Epithelial cell of prostate (primary cell): ENCODE data around the gene THUMPD2.
"Not testable (repeated sequence)": the region's sequence is repeated elsewhere in the genome, so short reads cannot be mapped to it uniquely, and the experiment has no call there.

Experiments used
- DNase-seq: peaks from one replicate; pipeline ENCODE4 v3.0.0-alpha.2; 2011; ENCODE audit warnings: low read depth, low spot score
- H3K27ac ChIP-seq: fragments of 450-650 bp; 2 replicates; pipeline ENCODE4 v1.5.1; 2017; ENCODE audit warnings: mild to moderate bottlenecking

The THUMPD2 gene, protein sequence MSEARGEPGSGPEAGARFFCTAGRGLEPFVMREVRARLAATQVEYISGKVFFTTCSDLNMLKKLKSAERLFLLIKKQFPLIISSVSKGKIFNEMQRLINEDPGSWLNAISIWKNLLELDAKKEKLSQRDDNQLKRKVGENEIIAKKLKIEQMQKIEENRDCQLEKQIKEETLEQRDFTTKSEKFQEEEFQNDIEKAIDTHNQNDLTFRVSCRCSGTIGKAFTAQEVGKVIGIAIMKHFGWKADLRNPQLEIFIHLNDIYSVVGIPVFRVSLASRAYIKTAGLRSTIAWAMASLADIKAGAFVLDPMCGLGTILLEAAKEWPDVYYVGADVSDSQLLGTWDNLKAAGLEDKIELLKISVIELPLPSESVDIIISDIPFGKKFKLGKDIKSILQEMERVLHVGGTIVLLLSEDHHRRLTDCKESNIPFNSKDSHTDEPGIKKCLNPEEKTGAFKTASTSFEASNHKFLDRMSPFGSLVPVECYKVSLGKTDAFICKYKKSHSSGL

GRCh38 chr2:39778775-39779340 lies at the start of gene THUMPD2:
THUMPD2 (minus strand) TSS chr2:39779258; CDS start chr2:39779239, 19 bp downstream.
- DNase-seq, result no peak
- peak within 1 kb of the TSS; percentile 76 for H3K27ac ChIP-seq

- no peak for DNase-seq
- no peak overlapping the region for H3K27ac ChIP-seq
Observed at GRCh38 chr2:39821871-39822270, 42.8 kb upstream of the THUMPD2 start.

GRCh38 chr2:39816845-39817244 lies 37.8 kb upstream of the THUMPD2 start:
- no peak overlapping the region for H3K27ac ChIP-seq
- DNase-seq, result no peak

DNA sequence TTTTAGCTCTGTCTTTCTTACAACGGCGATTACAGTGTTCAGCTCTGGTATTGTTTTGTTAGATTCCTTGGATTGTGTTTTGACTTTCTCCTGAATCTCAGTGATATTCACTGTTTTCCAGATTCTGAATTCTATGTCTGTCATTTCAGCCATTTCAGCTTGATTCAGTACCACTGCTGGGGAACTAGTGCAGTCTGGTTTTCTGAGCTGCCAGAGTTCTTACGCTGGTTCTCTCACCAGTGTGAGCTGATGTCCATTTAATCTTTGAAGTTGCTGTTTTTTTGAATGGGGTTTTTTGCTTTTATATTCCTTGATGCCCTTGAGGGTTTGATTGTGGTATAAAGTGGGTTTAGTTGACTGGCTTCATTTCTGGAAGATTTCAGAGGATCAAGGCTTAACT lies 37.4 kb upstream of the THUMPD2 start:
- no peak overlapping the region for H3K27ac ChIP-seq
- DNase-seq, result no peak

DNA sequence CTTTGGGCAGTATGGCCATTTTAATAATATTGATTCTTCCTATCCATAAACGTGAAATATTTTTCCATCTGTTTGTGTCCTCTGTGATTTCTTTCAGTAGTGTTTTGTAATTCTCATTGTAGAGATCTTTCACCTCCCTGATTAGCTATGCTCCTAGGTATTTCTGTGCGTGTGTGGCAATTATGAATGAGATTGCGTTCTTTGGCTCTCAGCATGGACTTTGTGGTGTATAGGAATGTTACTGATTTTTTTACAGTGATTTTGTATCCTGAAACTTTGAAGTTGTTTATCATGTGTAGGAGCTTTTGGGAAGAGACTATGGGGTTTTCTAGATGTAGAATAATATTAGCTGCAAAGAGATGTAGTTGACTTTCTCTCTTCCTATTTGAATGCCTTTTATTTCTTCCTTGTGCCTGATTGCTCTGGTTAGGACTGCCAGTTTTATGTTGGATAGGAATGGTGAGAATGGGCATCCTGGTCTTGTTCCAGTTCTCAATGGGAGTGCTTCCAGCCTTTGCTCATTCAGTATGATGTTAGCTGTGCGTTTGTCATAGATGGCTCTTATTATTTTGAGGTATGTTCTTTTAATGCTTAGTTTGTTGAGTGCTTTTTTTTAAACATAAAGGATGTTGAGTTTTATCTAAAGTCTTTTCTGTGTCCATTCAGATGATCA lies 27.0 kb upstream of the THUMPD2 start:
- H3K27ac ChIP-seq, result no peak overlapping the region
- no peak for DNase-seq

GRCh38 chr2:39803839-39804238 lies 24.8 kb upstream of the THUMPD2 start:
- no peak for DNase-seq

DNA sequence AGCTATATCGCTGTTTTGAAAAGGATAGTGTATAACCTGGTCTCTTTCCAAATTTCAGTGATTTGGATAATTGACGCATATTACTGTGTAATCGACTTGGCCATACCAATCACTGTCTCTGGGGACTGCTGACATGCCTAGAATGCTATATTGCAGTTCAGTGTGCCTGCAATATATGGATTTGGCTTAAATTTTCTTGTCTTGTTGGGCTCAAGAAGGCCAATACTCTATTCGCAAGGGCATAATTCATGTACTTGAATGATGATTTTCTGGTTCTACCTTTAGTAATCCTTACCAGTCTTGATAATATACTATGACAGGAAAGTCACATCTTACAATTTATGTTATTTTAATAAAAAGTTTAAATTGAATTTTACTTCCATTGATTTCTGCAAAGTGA lies 21.7 kb upstream of the THUMPD2 start:
- H3K27ac ChIP-seq, result no peak overlapping the region
- DNase-seq, result no peak

More at GRCh38 chr2:39803839-39804238, 24.8 kb upstream of the THUMPD2 start:
- H3K27ac ChIP-seq, result no peak overlapping the region

- H3K27ac ChIP-seq, result no peak overlapping the region
- DNase-seq, result no peak
Observed at GRCh38 chr2:39796134-39796533, 17.1 kb upstream of the THUMPD2 start.

DNA sequence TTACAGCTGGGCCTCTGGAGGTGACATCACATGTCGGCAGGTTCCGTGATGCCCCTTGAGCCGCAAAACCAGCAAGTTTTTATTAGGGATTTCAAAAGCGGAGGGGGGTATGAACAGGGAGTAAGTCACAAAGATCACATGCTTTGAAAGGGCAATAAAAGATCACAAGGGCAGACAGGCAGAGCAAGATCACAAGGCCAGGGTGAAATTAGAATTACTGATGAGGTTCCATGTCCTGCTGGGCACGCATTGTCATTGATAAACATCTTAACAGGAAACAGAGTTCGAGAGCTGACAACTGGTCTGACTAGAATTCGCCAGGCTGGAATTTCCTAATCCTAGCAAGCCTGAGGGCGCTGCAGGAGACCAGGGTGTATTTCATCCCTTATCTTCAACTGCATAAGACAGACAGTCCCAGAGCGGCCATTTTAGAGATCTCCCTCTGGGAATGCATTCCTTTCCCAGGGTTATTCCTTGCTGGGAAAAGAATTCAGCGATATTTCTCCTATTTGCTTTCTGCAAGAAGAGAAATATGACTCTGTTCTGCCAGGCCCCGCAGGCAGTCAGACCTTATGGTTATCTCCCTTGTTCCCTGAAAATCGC lies 11.3 kb upstream of the THUMPD2 start:
- not testable (repeated sequence) for DNase-seq, H3K27ac ChIP-seq

DNA sequence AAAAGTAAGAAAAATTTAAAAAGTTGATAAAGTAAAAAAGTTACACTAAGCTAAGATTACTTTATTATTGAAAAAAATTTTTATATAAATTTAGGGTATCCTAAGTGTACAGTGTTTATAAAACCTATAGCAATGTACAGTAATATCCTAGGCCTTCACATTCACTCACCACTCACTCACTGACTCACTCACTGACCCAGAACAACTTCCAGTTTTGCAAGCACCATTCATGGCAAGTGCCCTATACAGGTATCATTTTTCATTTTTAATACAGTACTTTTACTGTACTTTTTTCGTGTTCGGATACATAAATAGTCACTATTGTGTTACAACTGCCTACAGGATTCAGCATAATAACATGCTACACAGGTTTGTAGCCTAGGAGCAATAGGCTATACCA lies 8.9 kb upstream of the THUMPD2 start:
- DNase-seq, result no peak
- H3K27ac ChIP-seq, result peak overlapping the region; percentile 22

DNA sequence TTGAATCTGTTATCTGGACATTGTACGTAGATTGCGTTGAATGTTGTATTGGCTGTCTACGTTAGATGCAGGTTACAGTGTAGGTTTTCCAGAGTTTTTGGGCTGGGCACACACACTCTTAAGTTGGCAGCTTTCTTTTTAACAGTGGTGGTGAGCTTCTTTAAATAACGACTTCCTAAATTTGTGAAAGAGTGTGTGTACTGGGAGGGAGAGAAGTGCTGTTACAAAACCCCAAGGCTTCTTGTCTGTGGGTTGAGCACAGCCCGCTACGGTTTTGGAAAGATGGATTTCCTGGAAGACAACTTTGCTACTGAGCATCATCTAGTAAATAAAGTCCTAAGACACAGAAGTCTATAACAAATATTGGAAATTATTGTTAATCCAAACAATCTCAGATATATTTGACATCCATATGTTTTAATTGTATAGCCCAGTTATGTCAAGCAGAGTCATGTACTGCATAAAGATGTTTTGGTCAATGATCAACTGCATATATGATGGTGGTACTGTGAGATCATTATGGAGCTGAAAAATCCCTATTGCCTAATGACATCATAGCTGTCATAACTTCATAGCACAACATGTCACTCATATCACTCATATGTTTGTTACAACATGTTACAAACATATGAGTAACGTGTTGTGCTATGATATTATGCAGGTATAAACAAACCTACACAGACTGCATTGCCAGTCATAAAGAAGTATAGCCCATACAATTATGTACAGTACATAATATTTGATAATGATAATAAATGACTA lies 7.9 kb upstream of the THUMPD2 start:
- H3K27ac ChIP-seq, result no peak overlapping the region
- DNase-seq, result no peak

- no peak for DNase-seq
- peak overlapping the region; percentile 62 for H3K27ac ChIP-seq
Observed at GRCh38 chr2:39782591-39782990, 3.5 kb upstream of the THUMPD2 start.

DNA sequence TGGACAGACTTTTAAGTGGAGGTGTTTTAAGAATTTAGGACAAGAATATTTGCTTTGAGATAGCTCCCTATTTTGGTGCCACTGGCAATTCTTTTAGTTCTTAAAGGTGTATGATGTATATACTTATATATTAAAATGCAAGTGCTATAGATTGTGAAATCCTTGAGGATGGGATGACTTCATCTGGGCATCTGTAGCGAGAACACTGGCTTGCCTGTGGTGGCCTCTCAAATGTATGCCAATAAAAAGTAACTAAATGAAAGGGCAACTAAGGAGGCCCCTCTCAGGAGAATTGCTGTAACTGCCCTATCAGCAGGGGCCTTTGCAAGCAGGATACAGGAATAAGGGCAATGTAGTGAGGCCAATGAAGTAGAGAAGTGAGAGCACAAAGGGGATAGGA lies 2.6 kb upstream of the THUMPD2 start:
- H3K27ac ChIP-seq, result no peak overlapping the region
- no peak for DNase-seq

DNA sequence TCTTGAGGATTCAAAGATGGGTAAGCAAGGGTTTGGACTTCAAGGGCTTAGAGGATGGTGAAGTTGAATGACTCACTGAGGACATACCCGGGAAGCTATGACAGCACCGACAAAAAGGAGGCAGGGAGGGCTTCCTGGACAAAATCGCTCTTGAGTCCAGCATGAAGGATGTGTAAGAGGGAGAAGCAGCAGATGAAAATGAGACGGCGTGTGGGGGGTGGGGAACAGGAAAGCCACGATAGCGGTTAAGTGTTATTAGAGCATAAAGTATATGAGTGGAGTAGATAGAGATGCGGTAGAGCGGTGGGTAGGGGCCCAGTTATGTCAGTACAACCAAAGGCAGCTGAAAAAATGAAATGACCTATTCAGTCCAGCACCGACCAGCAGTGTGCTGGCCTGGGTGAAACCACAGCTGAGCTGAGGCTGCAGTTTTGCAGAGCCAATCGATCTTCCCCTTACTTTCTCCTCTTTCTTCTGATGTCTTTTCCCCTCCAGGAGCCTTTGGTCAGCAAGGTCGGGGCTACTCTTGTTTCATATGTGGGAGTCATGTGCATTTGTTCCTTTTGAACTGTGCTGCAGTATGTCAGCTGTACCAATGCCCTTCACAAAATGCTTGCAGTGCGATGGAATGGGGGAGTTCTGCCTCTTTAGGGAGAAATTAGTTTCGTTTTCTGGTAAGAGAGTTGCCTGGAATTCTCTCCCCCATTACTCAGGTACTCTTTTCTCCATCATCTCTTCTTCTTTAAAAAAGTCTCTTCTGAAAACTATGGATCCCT lies 2.0 kb upstream of the THUMPD2 start:
- DNase-seq, result no peak
- H3K27ac ChIP-seq, result no peak overlapping the region

- DNase-seq, result no peak
- no peak overlapping the region for H3K27ac ChIP-seq
Observed at GRCh38 chr2:39779927-39780326, 869 bp upstream of the THUMPD2 start.

- H3K27ac ChIP-seq, result peak overlapping the region; percentile 76
- no peak for DNase-seq
Observed at GRCh38 chr2:39779341-39779851, 338 bp upstream of the THUMPD2 start.

DNA sequence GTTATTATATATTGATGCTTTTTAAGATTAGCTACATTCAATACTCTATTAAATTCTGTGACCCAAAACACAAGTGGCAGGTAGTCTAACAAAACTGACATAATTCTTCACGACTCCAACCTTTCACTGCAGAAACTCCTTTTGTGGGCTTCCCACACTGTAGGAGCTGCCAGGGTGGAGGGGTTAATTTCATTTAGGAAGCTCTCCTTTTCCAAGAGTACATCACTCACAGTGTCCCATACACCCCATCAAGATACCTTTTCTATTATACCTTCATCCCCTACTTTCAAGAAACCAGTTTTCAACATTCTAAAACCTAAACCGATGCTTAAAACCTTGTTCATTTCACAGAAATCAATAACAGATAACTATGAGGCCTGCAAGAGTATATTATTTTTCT lies 825 bp downstream of the THUMPD2 start:
- DNase-seq, result no peak
- H3K27ac ChIP-seq, result peak overlapping the region; percentile 76

GRCh38 chr2:39772812-39773152 lies 6.3 kb downstream of the THUMPD2 start:
- H3K27ac ChIP-seq, result peak overlapping the region; percentile 94

More at GRCh38 chr2:39772812-39773152, 6.3 kb downstream of the THUMPD2 start:
- DNase-seq, result no peak
